GF-D8 (cell line): ENCODE data around the gene CXADR.
A peak's percentile ranks its signal among the peaks of the same experiment; 100 is the strongest.

ENCODE experiments used
- DNase-seq: peaks from one replicate; lab custom pipeline; 2025; lab: John Stamatoyannopoulos, UW

Gene CXADR

DNA sequence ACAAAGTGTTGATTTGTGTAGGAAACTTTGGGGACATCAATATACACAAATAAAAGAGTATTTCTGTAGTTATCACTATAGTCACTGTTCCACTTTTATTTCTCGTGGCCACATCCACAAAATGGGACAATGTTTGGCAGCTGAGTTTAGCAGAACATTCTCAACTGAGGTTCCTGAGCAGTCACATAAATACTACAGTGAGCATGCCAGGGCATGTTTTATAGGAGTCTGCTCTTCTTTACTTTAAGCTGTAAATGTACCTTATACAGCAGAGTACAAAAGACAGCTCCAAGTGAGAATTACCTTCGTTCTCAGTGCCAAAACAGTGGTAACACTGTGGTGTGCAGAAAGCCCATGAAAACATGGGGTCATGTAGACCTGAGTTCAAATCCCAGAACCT lies 94.8 kb downstream of the CXADR start:
- DNase-seq = no peak

DNA sequence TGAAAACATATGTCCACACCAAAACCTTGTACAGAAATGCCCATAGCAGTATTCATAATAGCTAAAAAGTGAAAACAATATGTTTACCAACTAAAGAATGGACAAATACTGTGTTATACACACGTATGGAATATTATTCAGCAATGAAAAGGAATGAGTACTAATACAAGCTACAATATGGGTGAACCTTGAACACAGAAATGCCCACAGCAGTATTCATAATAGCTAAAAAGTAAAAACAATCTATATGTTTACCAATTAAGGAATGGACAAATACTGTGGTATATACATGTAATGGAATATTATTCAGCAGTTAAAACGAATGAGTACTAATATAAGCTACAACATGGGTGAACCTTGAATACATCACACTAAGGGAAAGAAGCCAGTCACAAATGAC lies 96.8 kb downstream of the CXADR start:
- DNase-seq = no peak

DNA sequence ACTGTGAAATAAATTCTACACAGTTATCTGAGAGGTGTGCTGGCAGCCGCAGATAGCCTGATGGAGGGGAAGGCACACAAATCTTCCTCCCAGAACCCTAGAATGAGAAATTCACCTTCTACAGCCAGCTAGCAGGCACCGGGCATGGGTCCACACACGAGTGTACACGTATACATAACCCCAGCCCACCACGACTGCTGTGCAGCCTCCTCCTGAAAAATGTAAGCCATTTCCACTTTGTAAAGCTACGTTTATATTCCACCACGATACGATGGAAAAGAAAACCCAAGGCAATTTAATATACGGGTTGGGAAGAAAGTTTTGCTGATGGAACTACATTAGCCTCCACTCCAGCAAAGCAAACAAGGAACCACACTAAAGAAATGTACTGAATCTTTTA lies 98.1 kb downstream of the CXADR start:
- no peak for DNase-seq

DNA sequence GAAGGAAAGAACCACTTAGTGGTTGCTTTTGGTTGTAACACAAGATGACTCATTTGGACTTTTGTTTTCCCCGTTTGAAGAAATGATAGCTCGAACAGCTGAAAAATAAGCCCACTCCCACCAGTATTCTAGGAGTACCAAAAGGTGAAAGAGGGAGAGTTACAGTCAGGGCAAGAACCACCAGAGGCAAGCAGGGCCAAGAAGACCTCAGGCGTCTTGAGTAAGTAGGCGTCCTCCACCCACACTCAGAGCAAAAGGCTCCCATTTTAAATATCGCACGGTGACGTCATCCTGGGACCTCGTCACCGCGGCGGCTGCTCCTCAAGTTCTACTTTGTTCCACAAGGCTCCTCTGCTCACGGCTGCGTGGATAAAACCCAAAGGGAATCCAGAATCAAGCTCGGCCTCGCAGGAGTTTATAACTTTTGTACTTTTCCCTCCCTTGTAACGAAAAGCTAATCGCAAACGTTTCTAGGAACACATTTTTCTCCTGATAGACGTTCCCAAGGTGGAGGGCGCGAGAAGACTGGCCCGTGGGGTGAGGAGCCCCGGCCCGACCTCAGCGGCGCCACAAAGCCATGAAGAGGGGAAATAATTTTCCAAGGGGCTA lies 98.7 kb downstream of the CXADR start:
- peak; percentile 24 for DNase-seq

DNA sequence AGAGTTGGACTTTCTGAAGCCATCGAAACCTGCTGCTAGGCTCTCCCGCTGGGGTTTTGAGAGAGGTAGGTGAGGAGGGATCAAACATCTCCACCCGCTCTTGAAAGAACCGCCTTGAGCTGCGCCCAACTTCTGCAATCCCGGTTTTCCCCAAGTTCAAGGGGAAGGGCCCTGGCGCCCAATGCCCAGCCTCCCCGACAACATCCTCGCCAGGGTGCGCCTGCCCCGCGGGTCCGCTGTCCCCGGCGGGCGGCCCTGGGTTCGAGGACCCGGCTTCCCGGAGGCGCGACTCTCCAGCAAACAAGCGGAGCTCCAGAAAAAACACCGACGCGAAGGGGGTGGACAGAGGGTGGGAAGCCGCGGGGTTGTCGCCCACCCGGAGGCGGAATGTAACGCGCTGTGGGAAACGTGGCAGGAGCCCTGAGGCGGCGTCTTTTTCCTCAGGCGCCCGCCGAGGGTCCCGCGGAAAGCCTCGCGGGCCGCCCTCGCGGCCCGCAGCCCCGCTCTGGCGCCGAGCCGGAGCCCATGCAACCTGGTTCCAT lies 99.3 kb downstream of the CXADR start:
- no peak for DNase-seq

DNA sequence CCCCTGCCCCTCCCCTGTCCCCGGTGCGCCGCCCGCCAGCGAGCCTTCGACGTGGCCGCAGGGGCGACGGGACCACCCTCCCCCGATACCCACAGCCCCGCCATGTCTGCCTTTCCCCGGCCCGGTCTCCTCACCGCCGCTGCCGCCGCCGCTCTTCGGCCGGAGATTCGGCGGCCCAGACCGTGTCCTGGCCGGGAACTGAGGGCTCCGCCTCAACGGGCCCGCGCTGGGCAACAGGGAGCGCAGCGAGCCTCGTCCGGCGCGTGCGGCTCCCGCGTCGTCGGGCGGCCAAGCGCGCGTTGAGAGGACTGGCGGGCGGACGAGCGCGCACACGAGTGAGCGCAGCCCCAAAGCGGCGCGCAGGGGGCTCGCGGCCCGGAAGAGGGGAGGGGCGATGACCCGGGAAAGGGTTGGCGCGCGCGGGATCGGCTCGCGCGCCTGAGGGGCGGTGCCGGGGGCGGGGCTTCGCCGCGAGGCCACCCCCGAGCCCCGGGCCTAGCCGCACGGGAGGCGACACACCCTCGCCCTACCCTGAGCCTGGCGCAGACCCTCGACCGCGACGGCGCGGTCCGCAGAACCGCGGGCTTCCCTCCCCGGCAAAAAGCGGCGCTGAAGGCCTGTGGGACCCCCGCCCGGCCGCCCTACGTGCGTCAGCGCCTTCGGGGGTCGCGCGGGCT lies 99.9 kb downstream of the CXADR start, which contains the start of gene BTG3:
BTG3 (minus strand) TSS at position 337 of the 677 bp plus-strand sequence. CDS start 3,757 bp downstream, outside the sequence.
- peak; percentile 7 for DNase-seq

DNA sequence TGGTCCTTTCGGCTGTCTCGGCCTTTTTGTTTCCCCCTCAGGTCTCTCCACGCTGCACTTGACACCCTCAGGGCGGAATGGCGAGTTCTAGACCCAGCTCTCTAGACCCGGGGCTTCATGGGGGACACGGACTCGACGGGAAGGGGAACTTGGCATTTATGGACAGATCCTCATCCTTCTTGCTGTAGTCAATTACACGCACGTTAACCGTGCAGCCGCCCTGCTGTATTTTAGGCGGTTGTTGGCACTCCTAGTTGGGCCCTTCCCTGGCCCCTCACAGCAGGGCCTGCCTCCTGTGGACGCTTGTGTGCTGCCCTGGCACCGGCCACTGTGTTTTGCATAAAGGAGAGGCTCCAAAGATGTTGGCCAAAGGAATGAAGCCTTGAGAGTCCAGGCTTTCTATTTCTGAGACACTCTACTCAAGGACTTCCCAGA lies 100.4 kb downstream of the CXADR start:
- DNase-seq = no peak

DNA sequence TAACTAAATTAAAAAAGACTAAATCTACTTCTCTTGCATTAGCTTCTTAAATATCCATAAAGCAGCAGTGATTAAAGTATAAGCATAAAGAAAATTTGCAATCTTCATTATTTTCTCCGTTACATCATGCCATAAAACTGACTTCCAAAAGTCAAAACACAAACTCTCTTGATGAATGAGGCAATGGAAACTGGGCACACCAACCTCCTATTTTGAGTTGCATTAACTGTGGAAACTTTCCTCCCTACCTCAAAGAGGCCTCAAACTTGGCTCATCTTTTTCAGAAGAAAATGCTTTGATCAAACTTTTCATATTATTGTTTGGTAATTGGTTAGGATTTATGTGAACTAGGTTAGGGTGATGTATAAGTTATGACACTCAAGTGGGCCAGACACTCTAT lies 104.0 kb downstream of the CXADR start:
- no peak for DNase-seq

DNA sequence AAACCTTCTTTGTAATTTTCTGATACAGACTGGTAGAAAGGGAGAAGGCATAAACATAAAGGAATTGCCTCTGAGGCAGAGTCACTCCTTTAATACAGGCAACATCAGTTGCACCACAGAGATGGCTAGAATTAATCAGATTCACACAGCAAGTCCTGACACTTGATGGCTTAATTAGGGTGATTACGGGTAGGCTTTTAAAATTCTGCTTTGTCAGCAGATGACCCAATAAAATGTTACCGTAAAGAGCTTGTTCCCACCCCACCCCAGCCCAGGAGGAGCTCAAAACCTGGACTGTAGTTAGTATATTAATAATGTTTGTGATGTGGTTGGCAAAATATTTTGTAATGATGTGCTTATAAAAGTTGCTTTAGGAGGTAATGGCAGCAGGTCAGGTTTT lies 109.2 kb downstream of the CXADR start:
- no peak for DNase-seq

DNA sequence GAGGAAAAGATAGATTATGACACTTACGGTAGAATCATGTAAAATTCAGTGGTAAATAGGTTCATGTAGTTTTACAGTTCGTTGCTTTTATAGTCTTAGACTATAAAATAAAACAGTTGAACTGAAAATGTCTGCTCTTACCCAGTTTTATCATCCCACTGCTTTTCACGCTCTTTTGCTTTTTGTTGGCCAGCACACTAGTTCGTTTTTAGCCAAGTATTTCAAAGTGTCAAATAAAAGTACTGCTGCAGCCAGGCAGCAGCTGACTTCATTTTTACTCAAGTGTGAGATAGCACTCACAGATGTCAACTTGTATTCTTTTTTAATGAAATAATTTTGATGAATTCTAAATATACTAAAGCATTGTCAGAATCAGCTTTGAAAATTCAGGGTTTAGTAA lies 118.4 kb downstream of the CXADR start:
- no peak for DNase-seq

DNA sequence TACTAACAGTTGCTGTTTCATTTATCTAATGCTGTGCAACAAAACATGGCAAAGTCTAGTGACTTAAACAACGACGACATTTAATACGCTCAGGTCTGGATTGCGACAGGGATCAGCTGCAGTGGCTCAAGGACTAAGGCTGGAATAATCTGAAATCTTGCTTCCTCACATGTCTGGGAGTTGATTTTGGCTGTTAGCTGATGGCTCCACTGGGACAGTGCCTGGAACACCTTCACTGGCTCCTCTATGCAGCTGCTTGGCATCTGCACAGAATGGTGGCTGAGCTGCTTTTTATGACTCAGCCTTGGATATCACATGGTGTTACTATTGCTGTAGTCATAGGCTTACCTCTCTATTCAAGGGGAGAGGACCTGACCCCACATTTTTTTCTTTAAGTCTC lies 123.9 kb downstream of the CXADR start:
- DNase-seq = no peak

DNA sequence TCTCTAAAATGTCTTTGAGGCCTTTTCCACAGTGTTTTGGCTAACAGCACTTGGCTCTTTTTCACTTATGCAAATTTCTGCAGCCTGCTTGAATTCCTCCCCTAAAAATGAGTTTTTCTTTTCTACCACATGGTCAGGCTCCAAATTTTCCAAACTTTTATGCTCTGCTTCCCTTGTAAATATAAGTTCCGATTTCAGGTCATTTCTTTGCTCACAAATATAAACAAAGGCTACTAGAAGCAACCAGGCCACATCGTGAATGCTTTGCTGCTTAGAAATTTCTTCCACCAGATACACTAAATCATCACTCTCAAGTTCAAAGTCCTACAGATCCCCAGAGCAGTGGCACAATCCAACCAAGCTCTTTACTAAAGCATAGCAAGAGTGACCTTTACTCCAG lies 128.0 kb downstream of the CXADR start:
- DNase-seq = no peak
